H1 (cell line): Measurements from ENCODE around the gene CCDC141. TPM values are rescaled to one million over a fixed set of nuclear protein-coding genes. Genes with fewer than 3 reads are reported as not detected.

Experiments
- CTCF ChIA-PET: fragments of 300-600 bp; sonication (Branson Sonifier 250); formaldehyde crosslinking; loops from one replicate; lab custom pipeline; 2021; ENCODE audit not compliant: partially characterized antibody; lab: Charles Lee
- POLR2A ChIA-PET: fragments of 300-600 bp; sonication (Branson Sonifier 250); formaldehyde crosslinking; loops from one replicate; lab custom pipeline; 2021; ENCODE audit warnings: inconsistent platforms; ENCODE audit not compliant: partially characterized antibody; lab: Charles Lee
- DNase-seq, 2 experiments: peaks; one replicate each; pipeline versions ENCODE4 v3.0.0 to v3.0.0-alpha.2; 2010 to 2022; ENCODE audit warnings: low spot score in 2 of 2, low read depth in 1 of 2, mixed read lengths in 1 of 2
- FAIRE-seq: peaks from 2 replicates; lab custom pipeline; 2011; peaks lifted over from hg19 to GRCh38; lab: Jason Lieb, UNC
- H2AFZ ChIP-seq: 2 replicates; pipeline ENCODE4 v1.8.1; 2012; ENCODE audit warnings: low read length, inconsistent platforms
- H2AK5ac ChIP-seq: 2 replicates; pipeline ENCODE4 v1.6.1; 2013; ENCODE audit warnings: low read depth, low read length
- H2BK120ac ChIP-seq: replicated peaks from 2 replicates; pipeline ENCODE3; 2013; ENCODE audit warnings: low read depth, low read length, inconsistent platforms
- H2BK12ac ChIP-seq: 2 replicates; pipeline ENCODE4 v1.6.1; 2013; ENCODE audit warnings: low read depth, low read length
- H2BK15ac ChIP-seq: 2 replicates; pipeline ENCODE4 v1.6.1; 2013; ENCODE audit warnings: low read length
- H2BK20ac ChIP-seq: 2 replicates; pipeline ENCODE4 v1.6.1; 2013; ENCODE audit warnings: low read length
- H2BK5ac ChIP-seq: 2 replicates; pipeline ENCODE4 v1.6.1; 2013; ENCODE audit warnings: low read depth, low read length
- H3K14ac ChIP-seq: 2 replicates; pipeline ENCODE4 v1.6.1; 2013; ENCODE audit warnings: inconsistent platforms; ENCODE audit not compliant: insufficient read length
- H3K18ac ChIP-seq: 2 replicates; pipeline ENCODE4 v1.6.1; 2013; ENCODE audit warnings: low read length; ENCODE audit errors: extremely low read depth
- H3K23ac ChIP-seq: 2 replicates; pipeline ENCODE4 v1.6.1; 2013; ENCODE audit warnings: inconsistent platforms; ENCODE audit not compliant: insufficient read length
- H3K23me2 ChIP-seq: 2 replicates; pipeline ENCODE4 v1.6.1; 2013; ENCODE audit warnings: low read depth, low read length
- H3K27ac ChIP-seq: 2 replicates; pipeline ENCODE4 v1.6.1; 2011; ENCODE audit warnings: low read depth, low read length, inconsistent platforms
- H3K27me3 ChIP-seq, 4 experiments: replicated peaks in 1 of 4; 1 replicate in 1 of 4; 2 replicates in 3 of 4; pipeline versions ENCODE4 v1.6.1 to v1.8.1; 2011 to 2013; ENCODE audit warnings: low read length in 3 of 4, mild to moderate bottlenecking in 3 of 4, inconsistent platforms in 2 of 4, mixed read lengths in 2 of 4, moderate library complexity in 1 of 4; ENCODE audit not compliant: control insufficient read depth in 3 of 4, insufficient read depth in 3 of 4; ENCODE audit errors: extremely low read depth in 1 of 4
- H3K36me3 ChIP-seq, 4 experiments: 2 replicates each; pipeline versions ENCODE4 v1.6.1 to v1.8.1; 2011 to 2013; ENCODE audit warnings: mild to moderate bottlenecking in 4 of 4, low read length in 3 of 4, moderate library complexity in 2 of 4, control low read depth in 1 of 4, inconsistent platforms in 1 of 4; ENCODE audit not compliant: insufficient read depth in 4 of 4, control insufficient read depth in 2 of 4
- H3K4ac ChIP-seq: replicated peaks from 2 replicates; pipeline ENCODE3; 2013; ENCODE audit warnings: low read length, low read depth, mixed read lengths, inconsistent platforms; ENCODE audit not compliant: insufficient read length
- H3K4me1 ChIP-seq, 4 experiments: replicated peaks in 1 of 4; 1 replicate in 1 of 4; 2 replicates in 3 of 4; pipeline versions ENCODE4 v1.6.1 to v1.8.1; 2011 to 2013; ENCODE audit warnings: low read length in 3 of 4, inconsistent platforms in 2 of 4, mixed read lengths in 1 of 4; ENCODE audit not compliant: insufficient read depth in 4 of 4, control insufficient read depth in 3 of 4
- H3K4me2 ChIP-seq, 2 experiments: 2 replicates each; pipeline versions ENCODE4 v1.6.1 to v1.8.1; 2011 to 2013; ENCODE audit warnings: low read depth in 2 of 2, low read length in 2 of 2, control low read depth in 1 of 2, inconsistent platforms in 1 of 2, mild to moderate bottlenecking in 1 of 2; ENCODE audit not compliant: insufficient read depth in 1 of 2
- H3K4me3 ChIP-seq, 4 experiments: fragments of 200-600, 300-600 bp in 1 of 4; sonication (generic), shearing (Covaris generic), sonication (Bioruptor Twin) in 1 of 4; 2 replicates each; pipeline versions ENCODE4 v1.5.1 to v1.8.1; 2011 to 2016; ENCODE audit warnings: low read length in 4 of 4, low read depth in 3 of 4, control low read depth in 2 of 4, inconsistent platforms in 2 of 4, mild to moderate bottlenecking in 2 of 4, mixed read lengths in 1 of 4, moderate library complexity in 1 of 4; ENCODE audit not compliant: insufficient read depth in 2 of 4; ENCODE audit errors: extremely low read depth in 1 of 4
- H3K56ac ChIP-seq: replicated peaks from 2 replicates; pipeline ENCODE3; 2013; ENCODE audit warnings: low read depth, mild to moderate bottlenecking, mixed read lengths, low read length, inconsistent platforms; ENCODE audit not compliant: insufficient read length
- H3K79me1 ChIP-seq: 2 replicates; pipeline ENCODE4 v1.6.1; 2013; ENCODE audit warnings: low read depth, low read length, control low read depth
- H3K79me2 ChIP-seq, 2 experiments: 2 replicates each; pipeline versions ENCODE4 v1.6.1 to v1.8.1; 2012 to 2013; ENCODE audit warnings: low read length in 2 of 2, mild to moderate bottlenecking in 2 of 2, inconsistent platforms in 1 of 2; ENCODE audit not compliant: insufficient read depth in 2 of 2, control insufficient read depth in 1 of 2
- H3K9ac ChIP-seq, 4 experiments: replicated peaks in 1 of 4; 1 replicate in 1 of 4; 2 replicates in 3 of 4; pipeline versions ENCODE4 v1.6.1 to v1.8.1; 2011 to 2013; ENCODE audit warnings: low read depth in 3 of 4, low read length in 3 of 4, control low read depth in 2 of 4, mild to moderate bottlenecking in 2 of 4, moderate library complexity in 2 of 4, inconsistent platforms in 1 of 4; ENCODE audit errors: extremely low read depth in 1 of 4
- H3K9me3 ChIP-seq, 2 experiments: 2 replicates each; pipeline versions ENCODE4 v1.6.1 to v1.8.1; 2012 to 2013; ENCODE audit warnings: mild to moderate bottlenecking in 2 of 2, moderate library complexity in 2 of 2, control low read depth in 1 of 2, inconsistent platforms in 1 of 2, low read depth in 1 of 2, low read length in 1 of 2, mixed read lengths in 1 of 2; ENCODE audit not compliant: insufficient read depth in 2 of 2
- H4K20me1 ChIP-seq, 2 experiments: replicated peaks in 1 of 2; 2 replicates each; pipeline versions ENCODE3 to v1.8.1; 2011 to 2013; ENCODE audit warnings: inconsistent platforms in 2 of 2, low read length in 2 of 2, mild to moderate bottlenecking in 1 of 2; ENCODE audit not compliant: insufficient read depth in 2 of 2, control insufficient read depth in 1 of 2
- H4K5ac ChIP-seq: 2 replicates; pipeline ENCODE4 v1.6.1; 2013; ENCODE audit warnings: low read length, low read depth, mixed read lengths, inconsistent platforms; ENCODE audit not compliant: insufficient read length
- H4K8ac ChIP-seq: 2 replicates; pipeline ENCODE4 v1.8.0; 2013; ENCODE audit warnings: mild to moderate bottlenecking, moderate library complexity, low read length, inconsistent platforms; ENCODE audit not compliant: insufficient read depth; ENCODE audit errors: extremely low read depth
- H4K91ac ChIP-seq: replicated peaks from 2 replicates; pipeline ENCODE3; 2013; ENCODE audit warnings: low read length, mixed read lengths, inconsistent platforms; ENCODE audit not compliant: insufficient read length
- CBX8 ChIP-seq: fragments of 300-800, 300-1000 bp; sonication (generic); IDR thresholded peaks from 2 replicates; pipeline ENCODE4 v1.7.1; 2016; ENCODE audit warnings: low read depth, low read length, borderline replicate concordance
- HDAC2 ChIP-seq, 2 experiments: fragments of 300-600 bp in 1 of 2; sonication (generic) in 1 of 2; IDR thresholded peaks; 2 replicates each; pipeline ENCODE4 v1.6.1; 2011 to 2012; ENCODE audit warnings: low read depth in 2 of 2, low read length in 2 of 2, mild to moderate bottlenecking in 2 of 2, moderate library complexity in 2 of 2, borderline replicate concordance in 1 of 2, inconsistent platforms in 1 of 2
- JUN ChIP-seq: IDR thresholded peaks from 2 replicates; pipeline ENCODE4 v1.6.1; 2011; ENCODE audit warnings: low read depth, mild to moderate bottlenecking, improper control_type of control experiment, low read length
- KDM1A ChIP-seq: fragments of 200-600, 300-600 bp; sonication (generic); IDR thresholded peaks from 2 replicates; pipeline ENCODE4 v1.7.1; 2016; ENCODE audit warnings: mild to moderate bottlenecking, low read length, borderline replicate concordance
- NRF1 ChIP-seq: IDR thresholded peaks from 2 replicates; pipeline ENCODE4 v1.6.1; 2011; ENCODE audit warnings: mild to moderate bottlenecking, low read depth, low read length, improper control_type of control experiment
- POLR2AphosphoS5 ChIP-seq: IDR thresholded peaks from 2 replicates; pipeline ENCODE4 v1.6.1; 2011; ENCODE audit warnings: low read depth, low read length
- RFX5 ChIP-seq: IDR thresholded peaks from 2 replicates; pipeline ENCODE4 v1.6.1; 2011; ENCODE audit warnings: low read depth, low read length, improper control_type of control experiment, borderline replicate concordance
- SIN3A ChIP-seq, 2 experiments: IDR thresholded peaks in 1 of 2; conservative IDR thresholded peaks in 1 of 2; 2 replicates each; pipeline ENCODE4 v1.6.1; 2011 to 2012; ENCODE audit warnings: low read length in 2 of 2, improper control_type of control experiment in 1 of 2, low read depth in 1 of 2, mild to moderate bottlenecking in 1 of 2
- SP2 ChIP-seq: IDR thresholded peaks from 2 replicates; pipeline ENCODE4 v1.6.1; 2012; ENCODE audit warnings: mild to moderate bottlenecking, low read length, inconsistent platforms
- SRF ChIP-seq: IDR thresholded peaks from 2 replicates; pipeline ENCODE4 v1.6.1; 2011; ENCODE audit warnings: mild to moderate bottlenecking, low read depth, low read length, moderate library complexity
- WGBS, 2 experiments: shearing (Covaris generic) in 1 of 2; methylation state at CpG; one replicate each; pipeline versions ENCODE4 v1.1.6 to v1.1.7; 2013 to 2015; ENCODE audit warnings: low lambda C conversion rate in 2 of 2, mixed read lengths in 2 of 2, inconsistent platforms in 1 of 2, low coverage in 1 of 2, missing lambda C conversion rate in 1 of 2; ENCODE audit not compliant: insufficient replicate concordance in 2 of 2, insufficient coverage in 1 of 2, insufficient read length in 1 of 2; ENCODE audit errors: extremely low coverage in 1 of 2, missing lambda C conversion rate in 1 of 2; 5-methylcytosine and 5-hydroxymethylcytosine counted together
- polyA plus RNA-seq, 7 experiments: library from polyadenylated mRNA; depleted of rRNA in 3 of 7; stranded (reverse) in 5 of 7; unstranded in 2 of 7; fragments of >200 nt in 5 of 7; fragments of 200-250 nt in 2 of 7; gene quantifications; 1 replicate in 5 of 7; 2 replicates in 1 of 7; 4 replicates in 1 of 7; pipeline versions ENCODE4 v1.2.1 to v1.2.3, GENCODE V29; 2011 to 2013; ENCODE audit warnings: missing spikeins in 2 of 7, mixed read lengths in 2 of 7
- total RNA-seq: library from RNA; stranded (reverse); fragmentation: NEBNext Ultra II Directional; extraction: Animal tissue kit (Norgen Biotek cat#: 25700); gene quantifications from 2 replicates; pipeline ENCODE4 v1.2.1, GENCODE V29; 2021

CCDC141 gene
- total and polyA plus RNA-seq, 2 of the 8 experiments (the other 6 are each of a cell fraction or from before 2014, with no cell fraction given) = 0.56 to 21.6 TPM

- Histone ChIP-seq H2AK5ac (no peak overlapping the region), H2BK120ac (no peak overlapping the region), H2BK20ac (no peak overlapping the region), H3K79me2 (no peaks in the 10 kb centered on the region), H3K27ac (no peak overlapping the region), H2AFZ (no peak overlapping the region), H2BK15ac (no peak overlapping the region), H4K8ac (no peak overlapping the region), H2BK5ac (no peak overlapping the region), H3K4me1 (no peaks in the 10 kb centered on the region), H3K4me2 (no peak overlapping the region), H3K79me1 (no peaks in the 10 kb centered on the region), H3K36me3 (0 out of 8 replicates have a peak, but pooled peaks cover 0 to 2% (median 0%) of the 10 kb centered on the region in 4 experiments), H3K4ac (no peak overlapping the region), H3K23me2 (no peaks in the 10 kb centered on the region; the same call in 1 of the 2 replicates), H3K27me3 (no peaks in the 10 kb centered on the region), H4K5ac (no peak overlapping the region), H3K9ac (no peak overlapping the region), H3K4me3 (no peak overlapping the region), H2BK12ac (no peak overlapping the region), H4K91ac (no peak overlapping the region), H4K20me1 (no peaks in the 10 kb centered on the region), H3K23ac (no peak overlapping the region), H3K56ac (no peak overlapping the region), H3K18ac (no peak overlapping the region), H3K9me3 (peaks cover 9 to 10% of the 10 kb centered on the region in 2 experiments), H3K14ac (no peak overlapping the region)
- 92% methylated on average over 1 of the region's 1 CpG; no CpG with 5 or more reads in 1 of the 2 experiments for WGBS, 2 experiments
- FAIRE-seq (no peak), DNase-seq (no peak)
- ChIA-PET POLR2A (no interaction called here), CTCF (interaction anchor here (1.0 to 1.2 kb wide), 2 partner anchors 22 to 202 kb away, joined by 3 to 4 read pairs; no protein-coding TSS in a partner anchor)
- no peak for TF ChIP-seq POLR2AphosphoS5
- no peak for TF ChIP-seq SP2
- no peak for TF ChIP-seq JUN
- TF ChIP-seq HDAC2 (IDR thresholded peaks at IDR 0.05; ENCODE audit: borderline replicate concordance in 1 of 2, low read depth in 2 of 2, low read length in 2 of 2) = no peak
- no peak for TF ChIP-seq SRF
- no peak for TF ChIP-seq RFX5
- no peak for TF ChIP-seq KDM1A
- no peak for TF ChIP-seq CBX8
- TF ChIP-seq NRF1 = no peak
- TF ChIP-seq SIN3A (conservative IDR thresholded peaks at IDR 0.05 in 1 of 2, IDR thresholded peaks at IDR 0.05 in 1 of 2; ENCODE audit: low read depth in 1 of 2, low read length in 2 of 2) = no peak
Measured at GRCh38 chr2:178997067-178997466, 52.9 kb downstream of the CCDC141 start.
